ENCODE measurements around the gene SUSD2. TPM values are rescaled to one million over a fixed set of nuclear protein-coding genes. Genes with fewer than 3 reads are reported as not detected.

The SUSD2 gene
- total and polyA plus RNA-seq, 2 of the 8 experiments (the other 6 are each of a cell fraction or from before 2014, with no cell fraction given): 2.0 to 4.8 TPM

DNA sequence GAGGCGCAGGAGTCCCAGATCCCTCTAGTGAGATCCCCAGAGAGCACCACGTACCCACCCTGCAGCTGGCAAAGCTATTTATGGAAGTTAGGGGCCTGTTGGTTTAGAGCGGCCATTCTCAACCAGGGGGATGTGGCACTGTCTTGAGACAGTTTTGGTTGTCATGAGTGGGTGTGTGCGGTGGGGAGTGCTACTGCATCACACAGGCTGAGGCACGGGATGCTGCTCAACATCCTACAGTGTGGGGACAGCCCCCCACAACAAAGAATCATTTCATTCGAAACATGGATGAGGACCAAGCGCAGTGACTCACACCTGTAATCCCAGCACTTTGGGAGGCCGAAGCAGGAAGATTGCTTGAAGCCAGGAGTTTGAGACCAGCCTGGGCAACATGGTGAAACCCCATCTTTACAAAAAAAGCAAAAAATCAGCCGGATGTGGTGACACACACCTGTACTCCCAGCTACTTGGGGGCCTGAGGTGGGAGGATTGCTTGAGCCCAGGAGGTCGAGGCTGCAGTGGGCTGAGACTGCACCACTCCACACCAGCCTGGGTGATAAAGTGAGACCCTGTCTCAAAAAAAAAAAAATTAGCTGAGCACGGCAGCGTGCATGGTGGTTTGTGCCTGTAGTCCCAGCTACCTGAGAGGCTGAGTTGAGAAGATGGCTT, 35.4 kb downstream of the SUSD2 start:
- Histone ChIP-seq H3K4me3 (ENCODE audit: extremely low read depth in 1 of 4, insufficient read depth in 2 of 4, low read depth in 3 of 4, low read length in 4 of 4) (no peak overlapping the region), H3K18ac (ENCODE audit: extremely low read depth, low read length) (no peak overlapping the region), H4K91ac (replicated peaks; ENCODE audit: insufficient read length, low read length) (no peak overlapping the region), H4K5ac (ENCODE audit: insufficient read length, low read depth, low read length) (no peak overlapping the region), H4K8ac (ENCODE audit: extremely low read depth, insufficient read depth, low read length) (no peak overlapping the region), H2AK5ac (ENCODE audit: low read depth, low read length) (no peak overlapping the region), H2BK12ac (ENCODE audit: low read depth, low read length) (no peak overlapping the region), H3K4me1 (replicated peaks in 1 of 4; ENCODE audit: control insufficient read depth in 3 of 4, insufficient read depth in 4 of 4, low read length in 3 of 4) (no peaks in the 10 kb centered on the region), H2BK15ac (ENCODE audit: low read length) (no peak overlapping the region), H2BK120ac (replicated peaks; ENCODE audit: low read depth, low read length) (no peak overlapping the region), H3K27ac (ENCODE audit: low read depth, low read length) (no peak overlapping the region), H3K27me3 (replicated peaks in 1 of 4; ENCODE audit: control insufficient read depth in 3 of 4, extremely low read depth in 1 of 4, insufficient read depth in 3 of 4, low read length in 3 of 4) (no peaks in the 10 kb centered on the region), H2BK5ac (ENCODE audit: low read depth, low read length) (no peak overlapping the region), H3K23ac (ENCODE audit: insufficient read length) (no peak overlapping the region), H3K56ac (replicated peaks; ENCODE audit: insufficient read length, low read depth, low read length) (no peak overlapping the region), H3K9ac (replicated peaks in 1 of 4; ENCODE audit: extremely low read depth in 1 of 4, low read depth in 3 of 4, low read length in 3 of 4) (no peak overlapping the region), H3K79me1 (ENCODE audit: low read depth, low read length) (no peaks in the 10 kb centered on the region), H2AFZ (ENCODE audit: low read length) (no peak overlapping the region), H3K9me3 (ENCODE audit: insufficient read depth in 2 of 2, low read depth in 1 of 2, low read length in 1 of 2) (no peaks in the 10 kb centered on the region), H3K79me2 (ENCODE audit: control insufficient read depth in 1 of 2, insufficient read depth in 2 of 2, low read length in 2 of 2) (no peaks in the 10 kb centered on the region), H3K4ac (replicated peaks; ENCODE audit: insufficient read length, low read depth, low read length) (no peak overlapping the region), H3K36me3 (ENCODE audit: control insufficient read depth in 2 of 4, insufficient read depth in 4 of 4, low read length in 3 of 4) (no peaks in the 10 kb centered on the region), H2BK20ac (ENCODE audit: low read length) (no peak overlapping the region), H3K14ac (ENCODE audit: insufficient read length) (no peak overlapping the region), H3K23me2 (ENCODE audit: low read depth, low read length) (no peaks in the 10 kb centered on the region), H4K20me1 (replicated peaks in 1 of 2; ENCODE audit: control insufficient read depth in 1 of 2, insufficient read depth in 2 of 2, low read length in 2 of 2) (no peaks in the 10 kb centered on the region), H3K4me2 (ENCODE audit: insufficient read depth in 1 of 2, low read depth in 2 of 2, low read length in 2 of 2) (no peak overlapping the region)
- DNase-seq (ENCODE audit: low read depth in 1 of 2, low spot score in 2 of 2) (no peak), FAIRE-seq (no peak)
- TF ChIP-seq RFX5 (IDR thresholded peaks at IDR 0.05; ENCODE audit: borderline replicate concordance, low read depth, low read length) (no peak), RXRA (IDR thresholded peaks at IDR 0.05; ENCODE audit: insufficient read depth, low read depth, low read length) (no peak)
- ChIA-PET CTCF (ENCODE audit: partially characterized antibody) (interaction anchor here (0.6 to 6.0 kb wide), 10 partner anchors 9 to 1249 kb away, joined by 3 to 56 read pairs (median 3); no protein-coding TSS in a partner anchor), POLR2A (ENCODE audit: partially characterized antibody) (no interaction called here)
- 91% methylated on average over 12 of the region's 12 CpGs; no CpG with 5 or more reads in 1 of the 2 experiments for WGBS, 2 experiments (ENCODE audit: extremely low coverage in 1 of 2, insufficient coverage in 1 of 2, insufficient read length in 1 of 2, insufficient replicate concordance in 2 of 2, low coverage in 1 of 2, low lambda C conversion rate in 2 of 2, missing lambda C conversion rate in 1 of 2)
